Endothelial cell of umbilical vein (primary cell): ENCODE results near the gene FAM219A. TPM values are rescaled to one million over a fixed set of nuclear protein-coding genes. Genes with fewer than 3 reads are reported as not detected.

Experiments
- BruUV-seq: library from RNA; stranded (reverse); fragments of 400-500 nt; replicated peaks from 2 replicates; lab custom pipeline; 2021; lab: Mats Ljungman, UMichigan
- CTCF ChIA-PET: fragments of 300-600, 350-600 bp; sonication (Branson Sonifier 250); formaldehyde crosslinking; loops from one replicate; lab custom pipeline; 2021; ENCODE audit warnings: antibody characterized with exemption, inconsistent platforms; lab: Charles Lee
- POLR2A ChIA-PET: fragments of 300-600, 350-600 bp; sonication (Branson Sonifier 250); formaldehyde crosslinking; loops from one replicate; lab custom pipeline; 2021; ENCODE audit warnings: antibody characterized with exemption, inconsistent platforms; lab: Charles Lee
- DNase-seq: peaks from one replicate; pipeline ENCODE4 v3.0.0-alpha.2; 2011; ENCODE audit warnings: low read depth, low spot score
- FAIRE-seq: peaks from 2 replicates; lab custom pipeline; 2011; peaks lifted over from hg19 to GRCh38; lab: Jason Lieb, UNC
- H2AFZ ChIP-seq: 2 replicates; pipeline ENCODE4 v1.6.0; 2012; ENCODE audit warnings: low read depth, low read length, control low read depth, inconsistent platforms
- H3K27ac ChIP-seq: 2 replicates; pipeline ENCODE4 v1.5.1; 2011; ENCODE audit warnings: low read depth, mild to moderate bottlenecking, control low read depth, low read length, moderate library complexity; ENCODE audit not compliant: insufficient read depth
- H3K27me3 ChIP-seq, 2 experiments: 2 replicates each; pipeline versions ENCODE4 v1.6.0 to v1.6.1; 2011; ENCODE audit warnings: low read length in 2 of 2, mixed read lengths in 1 of 2; ENCODE audit not compliant: control insufficient read depth in 2 of 2, insufficient read depth in 2 of 2
- H3K36me3 ChIP-seq, 2 experiments: 2 replicates in 1 of 2; 3 replicates in 1 of 2; pipeline ENCODE4 v1.5.1; 2011; ENCODE audit warnings: low read length in 2 of 2, mild to moderate bottlenecking in 1 of 2, moderate library complexity in 1 of 2; ENCODE audit not compliant: control insufficient read depth in 2 of 2, insufficient read depth in 2 of 2; ENCODE audit errors: extremely low read depth in 1 of 2
- H3K4me1 ChIP-seq: 3 replicates; pipeline ENCODE4 v1.5.1; 2011; ENCODE audit warnings: mild to moderate bottlenecking, low read length; ENCODE audit not compliant: control insufficient read depth, insufficient read depth; ENCODE audit errors: extremely low read depth
- H3K4me2 ChIP-seq: 2 replicates; pipeline ENCODE4 v1.6.1; 2011; ENCODE audit warnings: low read length, control low read depth, mixed read lengths; ENCODE audit not compliant: insufficient read depth
- H3K4me3 ChIP-seq, 3 experiments: fragments of 200-600 bp in 1 of 3; sonication (generic), shearing (Covaris generic) in 1 of 3; replicated peaks in 1 of 3; 2 replicates each; pipeline ENCODE4 v1.5.1; 2011 to 2016; ENCODE audit warnings: control low read depth in 3 of 3, low read length in 3 of 3, mild to moderate bottlenecking in 2 of 3, inconsistent platforms in 1 of 3, low read depth in 1 of 3, moderate library complexity in 1 of 3; ENCODE audit not compliant: insufficient read depth in 1 of 3
- H3K79me2 ChIP-seq: 2 replicates; pipeline ENCODE4 v1.6.0; 2012; ENCODE audit warnings: low read length, inconsistent platforms; ENCODE audit not compliant: control insufficient read depth, insufficient read depth
- H3K9ac ChIP-seq: replicated peaks from 2 replicates; pipeline ENCODE3; 2011; ENCODE audit warnings: low read length, control low read depth; ENCODE audit not compliant: insufficient read depth; ENCODE audit errors: extremely low read depth
- H3K9me1 ChIP-seq: replicated peaks from 3 replicates; pipeline ENCODE4 v1.6.0; 2011; ENCODE audit warnings: mild to moderate bottlenecking, low read length; ENCODE audit not compliant: control insufficient read depth, insufficient read depth; ENCODE audit errors: extremely low read depth
- H3K9me3 ChIP-seq: replicated peaks from 2 replicates; pipeline ENCODE4 v1.5.1; 2012; ENCODE audit warnings: low read length, inconsistent platforms; ENCODE audit not compliant: control insufficient read depth, insufficient read depth
- H4K20me1 ChIP-seq: replicated peaks from 2 replicates; pipeline ENCODE3; 2011; ENCODE audit warnings: mild to moderate bottlenecking, low read length; ENCODE audit not compliant: control insufficient read depth, insufficient read depth; ENCODE audit errors: extremely low read depth
- EZH2 ChIP-seq: IDR thresholded peaks from 2 replicates; pipeline ENCODE4 v1.6.1; 2012; ENCODE audit warnings: borderline replicate concordance, low read depth, mild to moderate bottlenecking, moderate library complexity, low read length, inconsistent platforms; ENCODE audit not compliant: severe bottlenecking
- FOS ChIP-seq: IDR thresholded peaks from 2 replicates; pipeline ENCODE4 v1.6.1; 2011; ENCODE audit warnings: mild to moderate bottlenecking, low read length, moderate library complexity, borderline replicate concordance; ENCODE audit not compliant: insufficient read depth
- GATA2 ChIP-seq: IDR thresholded peaks from 2 replicates; pipeline ENCODE4 v1.7.0; 2011; ENCODE audit warnings: low read depth, mild to moderate bottlenecking, moderate library complexity, mixed read lengths, low read length; ENCODE audit not compliant: insufficient read length, insufficient read depth
- JUN ChIP-seq: IDR thresholded peaks from 2 replicates; pipeline ENCODE4 v1.6.1; 2011; ENCODE audit warnings: borderline replicate concordance, low read depth; ENCODE audit not compliant: insufficient read length, insufficient read depth
- POLR2A ChIP-seq: IDR thresholded peaks from 2 replicates; pipeline ENCODE4 v1.6.1; 2012; ENCODE audit warnings: low read depth, mild to moderate bottlenecking, control low read depth, low read length
- dilution Hi-C: fragments of 300-500 bp; cut with MboI; formaldehyde crosslinking; loops from one replicate; pipeline ENCODE4 v1.15.0; 2019; ENCODE audit warnings: low sequenced_read_pairs; ENCODE audit not compliant: extremely low pct_ligation_motif_present
- intact Hi-C: fragments of 100-400 bp; cut with micrococcal nuclease; formaldehyde crosslinking; loops from one replicate; pipeline ENCODE4 v1.10.0; 2022
- polyA plus RNA-seq, 4 experiments: library from polyadenylated mRNA; depleted of rRNA in 3 of 4; stranded (reverse) in 3 of 4; unstranded in 1 of 4; fragments of >200 nt; gene quantifications; 2 replicates each; pipeline versions ENCODE4 v1.2.1 to v1.2.3, GENCODE V29; 2011 to 2012; ENCODE audit warnings: missing spikeins in 1 of 4
- total RNA-seq: library from RNA; stranded (reverse); gene quantifications from 2 replicates; pipeline ENCODE4 v1.2.3, GENCODE V29; 2021
- TF ChIP-seq, protein P1 (sequence below): IDR thresholded peaks from 2 replicates; pipeline ENCODE4 v1.6.1; 2011; ENCODE audit not compliant: insufficient read depth, insufficient read length
- TF ChIP-seq, protein P2 (sequence below), 2 donors: IDR thresholded peaks; 1 replicate in 1 of 2; 2 replicates in 1 of 2; pipeline ENCODE4 v1.5.1; 2011; ENCODE audit warnings: low read length in 2 of 2, mild to moderate bottlenecking in 2 of 2, moderate library complexity in 2 of 2, control low read depth in 1 of 2, inconsistent platforms in 1 of 2, low read depth in 1 of 2; ENCODE audit not compliant: insufficient read depth in 1 of 2; ENCODE audit errors: extremely low read depth in 1 of 2

FAM219A gene
- total and polyA plus RNA-seq, 2 donors (not counting 3 experiments of a cell fraction or from before 2014, with no cell fraction given) = 18.1 to 35.7 TPM

DNA sequence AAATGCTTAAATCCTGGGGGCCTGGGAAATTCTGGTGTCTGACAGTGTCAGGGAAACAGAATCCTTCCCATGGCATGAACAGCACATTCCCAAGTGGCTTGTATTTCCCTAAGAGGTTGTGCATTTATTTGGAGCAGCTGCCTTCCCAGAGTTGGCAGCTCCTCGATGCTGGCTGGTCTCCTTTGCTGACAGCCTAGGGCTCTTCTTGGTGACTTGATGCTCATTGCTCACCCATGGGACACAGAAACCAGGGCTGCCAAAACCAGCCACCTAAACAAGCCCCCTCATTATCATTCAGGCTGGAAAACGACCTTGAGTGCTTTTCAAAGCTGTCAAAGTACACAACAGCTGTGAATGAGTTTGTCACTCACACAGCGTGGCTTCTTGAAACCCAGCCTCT, 40.2 kb upstream of the FAM219A start:
- no peak overlapping the region for H3K9ac ChIP-seq
- no TSS peak for BruUV-seq
- DNase-seq (no peak), FAIRE-seq (no peak)
- dilution Hi-C loops (no loop called here), intact Hi-C loops (no loop called here)
- POLR2A ChIA-PET = no interaction called here
- H3K27me3 ChIP-seq = peaks cover 2 to 10% of the 10 kb centered on the region in 2 experiments
- no peaks in the 10 kb centered on the region for H3K36me3 ChIP-seq
- no peak for TF ChIP-seq POLR2A
- TF ChIP-seq, protein P1, sequence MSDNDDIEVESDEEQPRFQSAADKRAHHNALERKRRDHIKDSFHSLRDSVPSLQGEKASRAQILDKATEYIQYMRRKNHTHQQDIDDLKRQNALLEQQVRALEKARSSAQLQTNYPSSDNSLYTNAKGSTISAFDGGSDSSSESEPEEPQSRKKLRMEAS = no peak
- TF ChIP-seq EZH2 = no peak
- no peak for TF ChIP-seq GATA2
- TF ChIP-seq, protein P2, sequence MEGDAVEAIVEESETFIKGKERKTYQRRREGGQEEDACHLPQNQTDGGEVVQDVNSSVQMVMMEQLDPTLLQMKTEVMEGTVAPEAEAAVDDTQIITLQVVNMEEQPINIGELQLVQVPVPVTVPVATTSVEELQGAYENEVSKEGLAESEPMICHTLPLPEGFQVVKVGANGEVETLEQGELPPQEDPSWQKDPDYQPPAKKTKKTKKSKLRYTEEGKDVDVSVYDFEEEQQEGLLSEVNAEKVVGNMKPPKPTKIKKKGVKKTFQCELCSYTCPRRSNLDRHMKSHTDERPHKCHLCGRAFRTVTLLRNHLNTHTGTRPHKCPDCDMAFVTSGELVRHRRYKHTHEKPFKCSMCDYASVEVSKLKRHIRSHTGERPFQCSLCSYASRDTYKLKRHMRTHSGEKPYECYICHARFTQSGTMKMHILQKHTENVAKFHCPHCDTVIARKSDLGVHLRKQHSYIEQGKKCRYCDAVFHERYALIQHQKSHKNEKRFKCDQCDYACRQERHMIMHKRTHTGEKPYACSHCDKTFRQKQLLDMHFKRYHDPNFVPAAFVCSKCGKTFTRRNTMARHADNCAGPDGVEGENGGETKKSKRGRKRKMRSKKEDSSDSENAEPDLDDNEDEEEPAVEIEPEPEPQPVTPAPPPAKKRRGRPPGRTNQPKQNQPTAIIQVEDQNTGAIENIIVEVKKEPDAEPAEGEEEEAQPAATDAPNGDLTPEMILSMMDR (IDR thresholded peaks at IDR 0.05; ENCODE audit: extremely low read depth in 1 of 2, insufficient read depth in 1 of 2, low read depth in 1 of 2, low read length in 2 of 2) = no peak
- TF ChIP-seq JUN = no peak
- TF ChIP-seq FOS = no peak
- H3K4me2 ChIP-seq = no peak overlapping the region
- no peaks in the 10 kb centered on the region for H3K9me1 ChIP-seq
- CTCF ChIA-PET = interaction anchor here (1.3 to 3.1 kb wide), 3 partner anchors 49 to 105 kb away, joined by 3 to 16 read pairs (median 13); no protein-coding TSS in a partner anchor
- H3K4me1 ChIP-seq = peaks cover 14% of the 10 kb centered on the region
- no peaks in the 10 kb centered on the region for H3K79me2 ChIP-seq
- no peaks in the 10 kb centered on the region for H4K20me1 ChIP-seq
- no peak overlapping the region for H2AFZ ChIP-seq
- no peak overlapping the region for H3K27ac ChIP-seq
- no peak overlapping the region for H3K4me3 ChIP-seq
- no peaks in the 10 kb centered on the region for H3K9me3 ChIP-seq
